ENCODE results near the gene POLG.

The POLG gene

DNA sequence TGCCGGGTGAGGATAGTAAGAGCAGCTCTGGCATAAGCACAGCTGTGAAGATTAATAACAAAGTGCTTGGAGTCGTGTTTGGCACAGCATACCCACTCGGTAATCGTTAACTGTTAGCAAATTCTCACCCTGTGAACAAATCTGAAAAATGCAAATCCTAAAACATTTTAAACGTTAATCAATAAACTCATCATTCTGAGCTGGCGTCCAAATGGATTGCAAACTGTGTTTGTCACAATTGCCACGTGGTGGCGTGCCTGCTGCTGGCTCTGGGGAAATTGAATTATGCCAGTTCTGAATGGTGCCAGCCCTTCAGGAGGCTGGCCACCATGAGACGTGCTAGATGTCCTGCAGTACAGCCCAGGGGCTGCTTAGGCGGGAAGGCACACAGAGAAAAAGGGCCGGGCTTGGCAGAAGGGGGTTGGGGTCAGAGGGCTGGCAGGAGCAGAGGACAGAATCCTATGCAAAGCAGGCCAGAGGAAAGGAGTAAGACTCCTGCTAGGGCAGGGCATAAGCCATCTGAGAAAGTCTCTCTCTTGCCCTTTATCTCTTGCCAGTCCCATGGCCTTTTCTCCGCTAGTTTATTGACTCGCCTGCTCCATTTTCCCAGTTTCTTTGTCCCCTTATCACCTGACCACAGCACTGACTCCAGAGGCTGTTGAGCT is 22.1 kb upstream of the POLG start:
- DNase-seq (ENCODE audit: low read depth): no peak

- DNase-seq (ENCODE audit: low read depth): no peak
Measured at GRCh38 chr15:89353991-89354390, 19.4 kb upstream of the POLG start.

- no peak for DNase-seq (ENCODE audit: low read depth)
Measured at GRCh38 chr15:89352476-89352875, 17.9 kb upstream of the POLG start.

DNA sequence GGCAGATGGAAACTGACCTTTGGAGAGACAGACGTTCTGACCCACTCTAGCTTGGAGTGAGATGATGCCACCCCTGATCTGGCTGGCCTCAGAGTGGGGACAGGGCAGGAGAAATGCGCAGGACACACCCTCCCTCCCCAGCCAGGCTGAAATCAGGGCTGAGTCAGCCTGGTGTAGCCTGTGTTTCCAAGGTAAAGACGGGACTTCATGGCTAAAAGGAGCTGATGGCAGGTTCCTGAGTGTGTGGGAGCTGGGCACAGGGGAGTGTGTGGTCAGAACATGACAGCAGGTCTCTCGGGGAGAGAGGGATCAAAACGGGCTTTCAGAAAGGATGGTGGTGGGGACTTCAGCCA is 14.6 kb upstream of the POLG start:
- no peak for DNase-seq (ENCODE audit: low read depth)

DNA sequence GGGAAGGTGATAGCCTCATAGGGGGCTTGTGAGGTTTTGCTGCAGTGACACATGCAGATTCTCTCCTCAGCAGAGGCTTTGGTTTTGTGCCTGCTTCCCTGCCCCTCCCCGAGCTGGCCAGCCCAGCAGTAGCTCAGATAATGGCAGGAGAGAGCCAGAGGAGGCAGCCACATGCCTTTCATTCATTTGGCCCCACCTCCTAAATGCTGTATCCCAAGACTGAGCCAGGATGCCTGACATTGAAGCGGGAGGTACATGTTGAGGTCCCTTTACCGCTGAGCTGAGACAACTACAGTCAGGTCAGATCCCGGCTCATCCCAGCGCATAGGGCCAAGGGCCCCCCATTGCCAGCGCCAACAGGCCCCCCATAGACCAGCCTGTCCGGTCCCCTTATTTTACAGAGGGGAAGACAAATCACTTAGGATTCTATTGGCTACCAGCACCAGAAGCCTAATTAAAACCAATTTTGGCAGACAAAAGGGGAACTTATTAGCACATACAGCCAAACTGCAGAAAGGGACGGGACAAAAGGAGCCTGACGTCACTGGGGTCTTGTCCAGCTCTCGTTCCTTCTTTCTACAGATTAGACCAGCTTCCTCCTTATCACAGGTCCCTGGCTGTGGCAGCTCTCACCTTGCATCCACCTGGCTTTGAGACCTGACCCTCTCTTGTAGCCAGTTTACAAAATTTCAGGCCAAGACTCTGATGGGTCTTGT is 12.1 kb upstream of the POLG start:
- DNase-seq (ENCODE audit: low read depth): no peak

DNA sequence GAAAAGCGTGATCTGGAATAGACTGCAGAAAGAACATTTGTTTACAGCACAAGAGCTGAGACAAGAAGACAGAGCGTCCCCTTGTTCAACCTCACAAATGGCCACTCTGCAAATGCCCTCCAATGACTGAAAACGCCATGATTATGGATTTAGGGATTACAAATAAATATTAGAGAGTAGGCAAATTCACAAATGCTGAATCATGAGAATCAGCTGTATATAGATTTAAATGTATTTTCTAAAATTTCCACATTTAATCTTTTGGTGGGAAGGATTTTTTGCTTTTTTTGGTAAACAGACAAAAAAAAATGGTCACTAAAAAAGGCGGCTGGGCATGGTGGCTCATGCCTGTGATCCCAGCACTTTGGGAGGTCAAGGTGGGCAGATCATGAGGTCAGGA is 10.6 kb upstream of the POLG start:
- DNase-seq (ENCODE audit: low read depth): no peak

DNA sequence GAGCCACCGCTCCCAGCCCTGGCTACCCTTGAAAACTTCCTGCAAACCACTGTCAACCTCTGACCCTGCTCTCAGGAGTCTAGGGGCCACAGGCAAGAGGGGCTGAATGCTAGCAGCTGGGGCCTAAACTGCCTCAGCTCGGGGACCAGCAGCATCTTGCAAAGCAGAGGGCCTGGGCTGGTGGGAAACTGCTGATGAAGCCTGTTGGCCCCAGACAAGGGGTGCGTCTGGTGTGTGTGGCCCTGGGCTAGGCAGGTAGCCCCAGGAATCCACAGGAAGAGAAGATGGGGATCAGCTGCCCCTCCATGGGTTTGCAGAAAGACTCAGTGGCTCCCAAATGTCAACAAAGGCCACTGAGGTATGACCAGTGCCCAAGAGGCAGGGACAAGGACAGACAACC is 8.2 kb upstream of the POLG start:
- DNase-seq (ENCODE audit: low read depth): no peak

GRCh38 chr15:89341316-89342005 is 6.8 kb upstream of the POLG start:
- DNase-seq (ENCODE audit: low read depth): no peak

DNA sequence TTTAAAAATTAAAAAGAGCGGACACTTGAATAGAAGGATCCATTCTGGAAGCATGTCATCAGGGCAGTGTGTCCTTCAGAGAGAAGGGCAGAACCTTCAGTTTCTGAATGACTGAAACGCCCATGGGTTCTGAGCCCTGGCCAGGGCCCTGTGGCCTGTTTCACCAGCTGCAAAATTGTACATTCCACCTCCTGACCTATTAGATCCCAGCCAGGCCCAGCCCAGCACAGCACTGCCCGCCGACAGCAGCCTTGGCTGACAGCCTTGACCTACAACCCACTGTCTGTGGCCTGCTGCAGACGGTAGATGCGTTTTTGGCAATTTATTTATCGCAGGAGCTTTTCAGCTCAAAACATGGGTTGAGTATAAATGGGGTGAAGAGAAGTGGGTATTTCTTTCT is 5.9 kb upstream of the POLG start:
- no peak for DNase-seq (ENCODE audit: low read depth)

DNA sequence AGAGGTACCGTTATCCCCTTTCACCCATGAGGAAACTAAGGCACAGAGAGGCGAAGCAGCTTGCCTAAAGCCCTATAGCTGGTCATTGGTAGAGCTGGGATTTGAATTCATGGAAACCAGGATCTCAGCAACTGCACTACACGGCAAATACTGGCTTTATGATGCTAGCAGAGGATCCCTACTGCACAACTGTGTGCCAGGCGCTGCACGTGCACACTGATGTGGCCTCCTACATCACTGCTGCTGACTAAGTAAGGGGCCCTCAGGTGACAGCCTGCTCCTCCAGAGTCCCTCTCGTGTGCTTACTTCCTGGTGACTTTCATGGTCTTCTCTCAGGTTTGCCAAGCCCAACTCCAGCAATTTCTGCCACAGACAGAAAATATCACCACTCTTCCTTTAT is 3.4 kb upstream of the POLG start:
- no peak for DNase-seq (ENCODE audit: low read depth)

- no peak for DNase-seq (ENCODE audit: low read depth)
Measured at GRCh38 chr15:89335298-89336041, 846 bp upstream of the POLG start.

DNA sequence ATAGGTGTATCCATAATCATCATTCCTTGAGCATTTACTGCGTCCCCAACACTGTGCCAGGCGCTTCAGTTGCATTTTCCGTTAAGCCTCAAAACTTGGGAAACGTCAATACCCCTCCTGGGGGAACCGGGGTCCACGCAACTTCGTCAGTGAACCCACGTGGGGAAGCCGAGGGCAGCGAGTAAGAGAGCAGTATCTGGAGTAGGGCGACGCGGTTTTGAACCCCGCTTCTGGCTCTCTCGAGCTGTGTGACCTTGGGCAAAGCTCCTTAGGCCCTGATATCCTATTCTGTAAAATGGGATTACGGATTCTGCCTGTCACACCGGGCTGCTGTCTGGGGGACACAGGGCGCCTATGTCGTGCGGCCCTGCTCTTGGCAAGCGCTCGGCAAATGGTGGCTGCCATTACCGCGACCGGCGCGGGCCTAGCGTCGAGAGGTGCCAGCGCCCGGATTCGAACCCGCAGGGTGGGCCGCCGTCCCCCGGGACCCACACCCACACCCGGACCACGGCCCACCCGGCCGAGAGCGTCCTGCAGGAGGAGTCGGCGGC is 590 bp downstream of the POLG start:
- no peak for DNase-seq (ENCODE audit: low read depth)

DNA sequence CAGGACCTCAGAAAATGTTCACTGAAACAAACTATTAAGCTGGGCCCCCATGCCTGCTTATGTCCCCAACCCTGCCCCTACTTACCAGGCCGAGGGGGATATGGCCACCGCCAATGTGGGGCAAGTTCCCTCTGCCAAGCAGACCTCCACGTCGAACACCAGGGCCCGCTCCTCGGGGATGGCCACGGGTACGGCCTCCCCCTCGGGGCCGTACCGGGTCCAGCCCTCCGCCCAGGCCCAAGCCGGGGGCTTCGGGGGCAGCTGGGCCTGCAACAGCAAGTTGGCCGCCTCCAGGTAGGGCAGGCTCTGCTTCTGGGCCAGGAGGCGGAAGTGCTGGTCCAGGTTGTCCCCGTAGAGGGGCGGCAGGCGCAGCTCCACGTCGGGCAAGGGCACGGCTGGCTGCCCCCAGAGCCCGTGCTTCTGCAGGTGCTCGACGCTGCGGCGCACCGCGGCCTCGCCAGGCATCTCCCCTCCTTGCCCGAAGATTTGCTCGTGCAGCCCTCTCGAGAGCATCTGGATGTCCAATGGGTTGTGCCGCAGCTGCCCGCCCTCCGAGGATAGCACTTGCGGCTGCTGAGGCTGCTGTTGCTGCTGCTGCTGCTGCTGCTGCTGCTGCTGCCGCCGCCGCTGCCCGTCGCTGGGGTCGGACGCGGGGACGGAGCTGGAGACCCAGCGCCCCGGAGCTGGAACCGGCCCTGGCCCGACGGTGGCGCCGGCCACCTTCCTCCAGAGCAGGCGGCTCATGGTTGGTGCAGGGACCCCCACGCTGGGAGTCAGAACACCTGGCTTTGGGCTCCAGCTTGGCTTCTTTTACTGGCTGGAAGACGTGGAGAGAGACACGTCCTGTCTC is 1.4 kb downstream of the POLG start:
- DNase-seq (ENCODE audit: low read depth): no peak

- DNase-seq (ENCODE audit: low read depth): no peak
Measured at GRCh38 chr15:89332446-89332845, 2.2 kb downstream of the POLG start.

- no peak for DNase-seq (ENCODE audit: low read depth)
Measured at GRCh38 chr15:89330881-89331595, 3.6 kb downstream of the POLG start.

GRCh38 chr15:89330119-89330518 is 4.5 kb downstream of the POLG start:
- DNase-seq (ENCODE audit: low read depth): no peak

DNA sequence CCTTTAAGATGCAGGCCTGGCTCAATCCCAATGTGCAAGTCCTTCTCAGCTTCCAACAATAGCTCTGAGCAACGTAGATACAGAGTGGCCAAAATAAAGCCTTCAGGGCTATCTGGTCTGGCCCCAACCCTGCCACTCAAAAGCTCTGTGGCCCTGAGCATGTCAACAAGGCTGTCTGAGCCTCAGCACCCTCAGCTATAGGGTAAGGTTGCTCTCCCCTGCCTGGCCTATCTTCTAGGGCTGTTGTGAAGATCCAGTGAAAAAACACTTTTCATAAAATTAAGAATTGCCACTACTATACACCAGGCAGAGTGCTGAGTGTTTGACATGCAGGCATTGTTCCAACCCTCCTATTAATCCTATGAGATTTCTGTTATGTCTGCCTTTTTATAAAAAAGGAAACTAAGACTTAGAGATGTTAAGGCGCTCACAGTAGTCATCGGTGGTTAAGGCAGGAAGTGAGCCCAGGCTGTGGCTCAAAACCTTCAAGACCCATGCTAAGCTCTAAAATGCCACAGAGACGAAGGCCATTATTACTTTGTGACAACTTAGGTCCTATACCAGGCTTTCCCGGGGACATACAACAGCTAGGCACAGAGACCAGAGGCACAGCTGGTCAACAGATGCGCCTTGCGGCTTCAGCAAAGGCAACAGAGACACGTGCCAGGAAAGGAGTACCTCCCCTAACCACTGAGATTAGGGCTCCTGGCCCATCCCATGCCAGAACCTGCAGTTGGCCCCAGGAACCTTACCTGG is 5.1 kb downstream of the POLG start:
- peak; percentile 18 for DNase-seq (ENCODE audit: low read depth)

GRCh38 chr15:89328398-89329254 is 6.0 kb downstream of the POLG start:
- no peak for DNase-seq (ENCODE audit: low read depth)

DNA sequence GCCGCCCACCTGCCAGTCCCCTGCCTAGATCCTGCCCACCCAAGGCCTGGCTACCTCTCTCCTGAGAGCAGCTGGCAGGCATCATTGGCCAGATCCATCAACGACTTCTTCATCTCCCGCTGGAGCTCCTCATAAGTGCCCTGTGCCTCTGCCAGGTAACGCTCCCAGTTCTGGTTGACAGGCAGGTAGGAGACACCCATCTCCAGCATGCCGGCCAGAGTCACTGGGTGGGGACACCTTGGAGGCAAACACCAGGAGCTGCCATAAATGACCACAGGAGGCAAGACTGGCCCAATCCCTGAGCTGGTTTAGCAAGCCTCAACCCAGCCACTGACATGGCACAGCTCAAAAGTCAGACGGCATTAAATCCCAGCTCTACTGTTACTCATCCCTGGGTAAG is 7.5 kb downstream of the POLG start:
- DNase-seq (ENCODE audit: low read depth): no peak
